Activated effector memory CD4-positive, alpha-beta T cell treated with anti-CD3 and anti-CD28 coated beads, Interleukin-2, amount 50 U/mL, for 16 hours (primary cell): ENCODE measurements around the gene CLIC5.

Experiments used
- DNase-seq: peaks from one replicate; pipeline ENCODE4 v3.0.0-alpha.2; 2020

Gene CLIC5

GRCh38 chr6:45990162-45990561 lies 25.5 kb downstream of the CLIC5 start:
- no peak for DNase-seq

- DNase-seq: no peak
Observed at GRCh38 chr6:45988635-45989034, 27.0 kb downstream of the CLIC5 start.

- DNase-seq: no peak
Observed at GRCh38 chr6:45987856-45988255, 27.8 kb downstream of the CLIC5 start.

- DNase-seq: no peak
Observed at GRCh38 chr6:45986746-45987274, 28.9 kb downstream of the CLIC5 start.

GRCh38 chr6:45984788-45985425 lies 30.8 kb downstream of the CLIC5 start:
- no peak for DNase-seq

GRCh38 chr6:45984347-45984746 lies 31.3 kb downstream of the CLIC5 start:
- no peak for DNase-seq

GRCh38 chr6:45983062-45983461 lies 32.6 kb downstream of the CLIC5 start:
- no peak for DNase-seq

GRCh38 chr6:45982280-45983036 lies 33.2 kb downstream of the CLIC5 start:
- DNase-seq: no peak

GRCh38 chr6:45981046-45981445 lies 34.6 kb downstream of the CLIC5 start:
- DNase-seq: no peak

- DNase-seq: no peak
Observed at GRCh38 chr6:45979311-45979710, 36.3 kb downstream of the CLIC5 start.

GRCh38 chr6:45974596-45974995 lies 41.1 kb downstream of the CLIC5 start:
- no peak for DNase-seq

- no peak for DNase-seq
Observed at GRCh38 chr6:45972795-45973503, 42.7 kb downstream of the CLIC5 start.

GRCh38 chr6:45971287-45971686 lies 44.4 kb downstream of the CLIC5 start:
- no peak for DNase-seq

GRCh38 chr6:45970326-45970725 lies 45.3 kb downstream of the CLIC5 start:
- no peak for DNase-seq

GRCh38 chr6:45969883-45970282 lies 45.8 kb downstream of the CLIC5 start:
- no peak for DNase-seq

- DNase-seq: no peak
Observed at GRCh38 chr6:45969026-45969425, 46.6 kb downstream of the CLIC5 start.

GRCh38 chr6:45967363-45967762 lies 48.3 kb downstream of the CLIC5 start:
- DNase-seq: no peak

GRCh38 chr6:45966797-45967196 lies 48.9 kb downstream of the CLIC5 start:
- DNase-seq: no peak

- no peak for DNase-seq
Observed at GRCh38 chr6:45966340-45966739, 49.3 kb downstream of the CLIC5 start.

- no peak for DNase-seq
Observed at GRCh38 chr6:45965792-45966191, 49.9 kb downstream of the CLIC5 start.

GRCh38 chr6:45965007-45965406 lies 50.7 kb downstream of the CLIC5 start:
- no peak for DNase-seq

GRCh38 chr6:45964300-45964699 lies 51.4 kb downstream of the CLIC5 start:
- DNase-seq: no peak

- DNase-seq: no peak
Observed at GRCh38 chr6:45963896-45964295, 51.8 kb downstream of the CLIC5 start.

GRCh38 chr6:45961125-45961524 lies 54.5 kb downstream of the CLIC5 start:
- DNase-seq: no peak
